HCT116 (cell line): ENCODE data around the gene SERTAD3. TPM values are rescaled to one million over a fixed set of nuclear protein-coding genes. Genes with fewer than 3 reads are reported as not detected.

Experiments
- ATAC-seq: fragments of 200-7000 bp; cut with Tn5 transposase; 2 replicates; pipeline ENCODE4 v1.9.1; 2020; ENCODE audit warnings: mild to moderate bottlenecking, moderate library complexity
- BruUV-seq: library from RNA; stranded (reverse); fragments of 400-500 nt; replicated peaks from 2 replicates; lab custom pipeline; 2021; lab: Mats Ljungman, UMichigan
- CTCF ChIA-PET: fragments of 300-600 bp; sonication (Branson Sonifier 250); formaldehyde crosslinking; loops from one replicate; lab custom pipeline; 2021; ENCODE audit warnings: antibody characterized with exemption; lab: Charles Lee
- POLR2A ChIA-PET: fragments of 300-600, 350-600 bp; sonication (Branson Sonifier 250); formaldehyde crosslinking; loops from one replicate; lab custom pipeline; 2021; ENCODE audit warnings: antibody characterized with exemption; lab: Charles Lee
- RAD21 ChIA-PET, 2 experiments: fragments of 300-600 bp; sonication (Branson Sonifier 250); formaldehyde crosslinking; loops; one replicate each; lab custom pipeline; 2023; ENCODE audit warnings: low total read pairs in 2 of 2; ENCODE audit not compliant: uncharacterized antibody in 2 of 2, unreplicated experiment in 2 of 2, low non-redundant PET in 1 of 2; lab: Charles Lee
- DNase-seq: peaks from one replicate; pipeline ENCODE4 v3.0.0-alpha.2; 2010; ENCODE audit warnings: low read depth, low spot score
- H2AFZ ChIP-seq: fragments of 200-600 bp; shearing (Covaris generic), sonication (generic); 2 replicates; pipeline ENCODE4 v1.6.1; 2017; ENCODE audit warnings: low read depth, mixed run types, mixed read lengths, antibody characterized with exemption, low read length; ENCODE audit not compliant: poor library complexity, severe bottlenecking
- H3K27ac ChIP-seq: 2 replicates; pipeline ENCODE4 v1.5.1; 2012; ENCODE audit warnings: low read depth, low read length
- H3K27me3 ChIP-seq: fragments of 200-600 bp; sonication (generic); 2 replicates; pipeline ENCODE4 v1.6.1; 2016; ENCODE audit warnings: mixed run types, low read length, mixed read lengths; ENCODE audit not compliant: insufficient read depth
- H3K36me3 ChIP-seq, 2 experiments: fragments of 200-500 bp in 1 of 2; fragments of 200-600 bp in 1 of 2; sonication (Bioruptor generic) in 1 of 2; sonication (generic) in 1 of 2; 2 replicates each; pipeline versions ENCODE4 v1.5.1 to v1.6.1; 2014 to 2016; ENCODE audit warnings: low read length in 2 of 2, inconsistent platforms in 1 of 2, mixed read lengths in 1 of 2, mixed run types in 1 of 2; ENCODE audit not compliant: insufficient read depth in 2 of 2, control insufficient read depth in 1 of 2
- H3K4me1 ChIP-seq, 2 experiments: fragments of 200-600 bp in 1 of 2; sonication (generic) in 1 of 2; 2 replicates each; pipeline versions ENCODE4 v1.5.1 to v1.6.1; 2012 to 2017; ENCODE audit warnings: low read length in 2 of 2, inconsistent platforms in 1 of 2, mild to moderate bottlenecking in 1 of 2, mixed read lengths in 1 of 2, mixed run types in 1 of 2, moderate library complexity in 1 of 2; ENCODE audit not compliant: insufficient read depth in 2 of 2, control insufficient read depth in 1 of 2
- H3K4me2 ChIP-seq: fragments of 200-600 bp; sonication (generic); 2 replicates; pipeline ENCODE4 v1.6.1; 2017; ENCODE audit warnings: mixed run types, low read length, mixed read lengths
- H3K4me3 ChIP-seq, 2 experiments: fragments of 200-600 bp in 1 of 2; sonication (generic) in 1 of 2; replicated peaks in 1 of 2; 2 replicates each; pipeline ENCODE4 v1.5.1; 2011 to 2016; ENCODE audit warnings: low read length in 2 of 2, control low read depth in 1 of 2, low read depth in 1 of 2, mild to moderate bottlenecking in 1 of 2, mixed read lengths in 1 of 2, mixed run types in 1 of 2
- H3K79me2 ChIP-seq: fragments of 200-600 bp; sonication (generic); 2 replicates; pipeline ENCODE4 v1.6.1; 2017; ENCODE audit warnings: mild to moderate bottlenecking, mixed run types, low read length, moderate library complexity, mixed read lengths; ENCODE audit not compliant: insufficient read depth
- H3K9ac ChIP-seq: fragments of 200-600 bp; sonication (generic); 2 replicates; pipeline ENCODE4 v1.6.1; 2016; ENCODE audit warnings: low read length, mixed read lengths
- H3K9me2 ChIP-seq: fragments of 200-600 bp; sonication (generic), shearing (Covaris generic); 2 replicates; pipeline ENCODE4 v1.6.1; 2017; ENCODE audit warnings: mixed run types, mild to moderate bottlenecking, moderate library complexity; ENCODE audit not compliant: insufficient read depth
- H3K9me3 ChIP-seq, 2 experiments: fragments of 200-500 bp in 1 of 2; fragments of 200-600 bp in 1 of 2; sonication (Bioruptor generic) in 1 of 2; sonication (generic) in 1 of 2; 2 replicates each; pipeline ENCODE4 v1.6.1; 2014 to 2017; ENCODE audit warnings: low read length in 2 of 2, mixed read lengths in 2 of 2, inconsistent platforms in 1 of 2, low read depth in 1 of 2, mild to moderate bottlenecking in 1 of 2, mixed run types in 1 of 2, moderate library complexity in 1 of 2; ENCODE audit not compliant: control insufficient read depth in 1 of 2, insufficient read depth in 1 of 2
- H4K20me1 ChIP-seq: fragments of 200-600 bp; sonication (generic), shearing (Covaris generic); 2 replicates; pipeline ENCODE4 v1.6.1; 2017; ENCODE audit warnings: mixed run types, mild to moderate bottlenecking, moderate library complexity; ENCODE audit not compliant: insufficient read depth
- ATF3 ChIP-seq: IDR thresholded peaks from 2 replicates; pipeline ENCODE4 v1.6.1; 2012
- CTCF ChIP-seq, 3 experiments: fragments of 200-600 bp in 1 of 3; sonication (generic) in 1 of 3; IDR thresholded peaks in 2 of 3; conservative IDR thresholded peaks in 1 of 3; 2 replicates each; pipeline ENCODE4 v1.5.1; 2012 to 2017; ENCODE audit warnings: low read depth in 2 of 3, low read length in 2 of 3, antibody characterized with exemption in 1 of 3, borderline replicate concordance in 1 of 3, control low read depth in 1 of 3, mild to moderate bottlenecking in 1 of 3, mixed read lengths in 1 of 3, mixed run types in 1 of 3, moderate library complexity in 1 of 3; ENCODE audit not compliant: insufficient read depth in 1 of 3
- ELF1 ChIP-seq: IDR thresholded peaks from 2 replicates; pipeline ENCODE4 v1.6.1; 2012; ENCODE audit warnings: low read depth, borderline replicate concordance
- FOSL1 ChIP-seq: IDR thresholded peaks from 2 replicates; pipeline ENCODE4 v1.6.1; 2012; ENCODE audit warnings: low read depth
- JUND ChIP-seq: IDR thresholded peaks from 2 replicates; pipeline ENCODE4 v1.6.1; 2012
- SP1 ChIP-seq: IDR thresholded peaks from 2 replicates; pipeline ENCODE4 v1.6.1; 2012; ENCODE audit warnings: low read depth
- SRF ChIP-seq: IDR thresholded peaks from 2 replicates; pipeline ENCODE4 v1.6.1; 2012; ENCODE audit warnings: low read depth
- ZBTB33 ChIP-seq: IDR thresholded peaks from 2 replicates; pipeline ENCODE4 v1.6.1; 2011; ENCODE audit warnings: mild to moderate bottlenecking, low read length, moderate library complexity; ENCODE audit not compliant: insufficient replicate concordance; ENCODE audit errors: extremely low read depth
- ZNF274 ChIP-seq: fragments of 200-500 bp; sonication (Bioruptor generic); IDR thresholded peaks from 2 replicates; pipeline ENCODE4 v1.6.1; 2014; ENCODE audit warnings: mild to moderate bottlenecking, low read depth, low read length, inconsistent platforms
- intact Hi-C: fragments of 100-400 bp; cut with micrococcal nuclease; formaldehyde crosslinking; loops from 2 replicates; pipeline ENCODE4 v1.10.0; 2022
- total RNA-seq: library from RNA; stranded (reverse); gene quantifications from one replicate; pipeline ENCODE4 v1.2.1, GENCODE V29; 2021; ENCODE audit not compliant: unreplicated experiment

SERTAD3 gene
- total RNA-seq, 1 experiment from 2014 or later = 32.4 TPM

- TF ChIP-seq SRF = no peak
- TF ChIP-seq, all 23 proteins: peak for 0
Observed at GRCh38 chr19:40474737-40475136, 30.6 kb upstream of the SERTAD3 start (continued).

GRCh38 chr19:40472516-40472915 lies 28.4 kb upstream of the SERTAD3 start:
- H3K4me2 ChIP-seq = no peak overlapping the region
- H3K4me3 ChIP-seq = no peak overlapping the region
- DNase-seq (no peak), ATAC-seq (no peak)
- POLR2A ChIA-PET = no interaction called here
- no peaks in the 10 kb centered on the region for H3K79me2 ChIP-seq
- H3K27me3 ChIP-seq = no peaks in the 10 kb centered on the region
- intact Hi-C loops = no loop called here
- RAD21 ChIA-PET = no interaction called here
- no peaks in the 10 kb centered on the region for H3K9me3 ChIP-seq
- H3K9ac ChIP-seq = no peak overlapping the region
- H3K4me1 ChIP-seq = peaks cover 2 to 8% of the 10 kb centered on the region in 2 experiments; a peak in 3 of 4 replicates
- no peak for TF ChIP-seq JUND
- TF ChIP-seq ATF3 = no peak
- no peak for TF ChIP-seq FOSL1
- TF ChIP-seq CTCF (IDR thresholded peaks at IDR 0.05 in 2 of 3, conservative IDR thresholded peaks at IDR 0.05 in 1 of 3; ENCODE audit: borderline replicate concordance in 1 of 3, insufficient read depth in 1 of 3, low read depth in 2 of 3, low read length in 2 of 3) = no peak
- TF ChIP-seq SP1 = no peak
- no peak overlapping the region for H2AFZ ChIP-seq
- BruUV-seq = no TSS peak
- no peaks in the 10 kb centered on the region for H3K36me3 ChIP-seq
- no peak overlapping the region for H3K27ac ChIP-seq
- H4K20me1 ChIP-seq = no peaks in the 10 kb centered on the region
- H3K9me2 ChIP-seq = no peaks in the 10 kb centered on the region
- CTCF ChIA-PET = no interaction called here

GRCh38 chr19:40471111-40471510 lies 27.0 kb upstream of the SERTAD3 start:
- H3K9ac ChIP-seq = no peak overlapping the region
- no peaks in the 10 kb centered on the region for H3K27me3 ChIP-seq
- TF ChIP-seq ELF1 (no peak), ZBTB33 (no peak), ZNF274 (no peak)
- DNase-seq (no peak), ATAC-seq (no peak)
- H3K27ac ChIP-seq = no peak overlapping the region
- H2AFZ ChIP-seq = no peak overlapping the region
- ChIA-PET RAD21 (interaction anchor here in 1 of 2 experiments (0.6 kb wide), 1 partner anchor 50 kb away, joined by 4 read pairs; no protein-coding TSS in a partner anchor), CTCF (no interaction called here), POLR2A (no interaction called here)
- H4K20me1 ChIP-seq = no peaks in the 10 kb centered on the region
- intact Hi-C loops = no loop called here
- H3K36me3 ChIP-seq = no peaks in the 10 kb centered on the region
- H3K4me3 ChIP-seq = no peak overlapping the region
- BruUV-seq = no TSS peak
- H3K4me1 ChIP-seq = peaks cover 2 to 7% of the 10 kb centered on the region in 2 experiments; a peak in 3 of 4 replicates
- no peaks in the 10 kb centered on the region for H3K9me3 ChIP-seq
- no peak overlapping the region for H3K4me2 ChIP-seq
- no peaks in the 10 kb centered on the region for H3K9me2 ChIP-seq
- H3K79me2 ChIP-seq = no peaks in the 10 kb centered on the region
